IMR-90 (cell line): ENCODE data around the gene CKB. TPM values are rescaled to one million over a fixed set of nuclear protein-coding genes. Genes with fewer than 3 reads are reported as not detected.

Experiments used
- ATAC-seq: fragments of 200-7000 bp; cut with Tn5 transposase; 2 replicates; pipeline ENCODE4 v1.9.1; 2020; ENCODE audit warnings: low read depth, mild to moderate bottlenecking, moderate library complexity
- BruUV-seq: library from RNA; stranded (reverse); fragments of 400-500 nt; replicated peaks from 2 replicates; lab custom pipeline; 2021; lab: Mats Ljungman, UMichigan
- CTCF ChIA-PET: fragments of 300-600 bp; formaldehyde crosslinking; extraction: SDS; loops from one replicate; lab custom pipeline; 2021; ENCODE audit warnings: antibody characterized with exemption; lab: Yijun Ruan, JAX
- POLR2A ChIA-PET: fragments of 300-600 bp; sonication (Branson Sonifier 250); formaldehyde crosslinking; loops from one replicate; lab custom pipeline; 2022; ENCODE audit warnings: antibody characterized with exemption; ENCODE audit not compliant: unreplicated experiment; lab: Charles Lee
- DNase-seq: peaks from one replicate; pipeline ENCODE4 v3.0.0; 2013
- H2AFZ ChIP-seq: replicated peaks from 2 replicates; pipeline ENCODE3; 2013; ENCODE audit warnings: low read length, mild to moderate bottlenecking; ENCODE audit not compliant: poor library complexity
- H2AK5ac ChIP-seq: 2 replicates; pipeline ENCODE4 v1.6.1; 2013; ENCODE audit warnings: low read depth, low read length, inconsistent platforms
- H2AK9ac ChIP-seq: replicated peaks from 2 replicates; pipeline ENCODE3; 2013; ENCODE audit warnings: mild to moderate bottlenecking, low read depth, low read length, moderate library complexity; ENCODE audit not compliant: poor library complexity
- H2BK120ac ChIP-seq: 2 replicates; pipeline ENCODE4 v1.6.1; 2013; ENCODE audit warnings: low read depth, low read length, inconsistent platforms
- H2BK15ac ChIP-seq: 3 replicates; pipeline ENCODE4 v1.6.1; 2013; ENCODE audit warnings: low read depth, low read length, inconsistent platforms
- H2BK20ac ChIP-seq: 2 replicates; pipeline ENCODE4 v1.6.1; 2013; ENCODE audit warnings: low read depth, mild to moderate bottlenecking, inconsistent platforms, low read length, moderate library complexity
- H2BK5ac ChIP-seq: 2 replicates; pipeline ENCODE4 v1.6.1; 2013; ENCODE audit warnings: mild to moderate bottlenecking, low read depth, low read length, inconsistent platforms; ENCODE audit not compliant: poor library complexity, severe bottlenecking
- H3K14ac ChIP-seq: replicated peaks from 2 replicates; pipeline ENCODE4 v1.6.1; 2013; ENCODE audit warnings: low read depth, low read length, inconsistent platforms
- H3K18ac ChIP-seq: 2 replicates; pipeline ENCODE4 v1.6.1; 2013; ENCODE audit warnings: low read depth, low read length, control low read depth
- H3K23ac ChIP-seq: 2 replicates; pipeline ENCODE4 v1.6.1; 2013; ENCODE audit warnings: low read depth, low read length, inconsistent platforms
- H3K27ac ChIP-seq: 2 replicates; pipeline ENCODE4 v1.5.1; 2013; ENCODE audit warnings: mild to moderate bottlenecking, control low read depth, low read length; ENCODE audit not compliant: insufficient read depth
- H3K27me3 ChIP-seq: 2 replicates; pipeline ENCODE4 v1.6.1; 2013; ENCODE audit warnings: low read length; ENCODE audit not compliant: control insufficient read depth, insufficient read depth
- H3K36me3 ChIP-seq: 2 replicates; pipeline ENCODE4 v1.6.1; 2013; ENCODE audit warnings: low read length, mixed read lengths; ENCODE audit not compliant: control insufficient read depth, insufficient read depth
- H3K4ac ChIP-seq: 2 replicates; pipeline ENCODE4 v1.6.1; 2013; ENCODE audit warnings: low read depth, low read length, inconsistent platforms
- H3K4me1 ChIP-seq: 2 replicates; pipeline ENCODE4 v1.6.1; 2013; ENCODE audit warnings: low read length, mixed read lengths; ENCODE audit not compliant: control insufficient read depth, insufficient read depth
- H3K4me2 ChIP-seq: 2 replicates; pipeline ENCODE4 v1.6.1; 2013; ENCODE audit warnings: low read depth, mild to moderate bottlenecking, control low read depth, low read length, moderate library complexity
- H3K4me3 ChIP-seq: 2 replicates; pipeline ENCODE4 v1.5.1; 2013; ENCODE audit warnings: low read depth, mild to moderate bottlenecking, control low read depth, low read length, moderate library complexity; ENCODE audit not compliant: insufficient read depth
- H3K56ac ChIP-seq: 2 replicates; pipeline ENCODE4 v1.6.1; 2013; ENCODE audit warnings: low read length, inconsistent platforms; ENCODE audit not compliant: insufficient read depth; ENCODE audit errors: extremely low read depth
- H3K79me1 ChIP-seq, 2 experiments: 2 replicates each; pipeline ENCODE4 v1.6.1; 2013; ENCODE audit warnings: low read length in 2 of 2, inconsistent platforms in 1 of 2, low read depth in 1 of 2
- H3K9ac ChIP-seq: 2 replicates; pipeline ENCODE4 v1.6.1; 2013; ENCODE audit warnings: low read depth, low read length, control low read depth
- H3K9me1 ChIP-seq: 2 replicates; pipeline ENCODE4 v1.6.1; 2013; ENCODE audit warnings: low read length, inconsistent platforms; ENCODE audit not compliant: insufficient read depth
- H3K9me3 ChIP-seq: 2 replicates; pipeline ENCODE4 v1.6.1; 2013; ENCODE audit warnings: low read length; ENCODE audit not compliant: control insufficient read depth, insufficient read depth
- H4K20me1 ChIP-seq: 2 replicates; pipeline ENCODE4 v1.6.1; 2013; ENCODE audit warnings: low read length, inconsistent platforms; ENCODE audit not compliant: insufficient read depth
- H4K5ac ChIP-seq: 2 replicates; pipeline ENCODE4 v1.6.1; 2013; ENCODE audit warnings: mild to moderate bottlenecking, low read depth, low read length, control low read depth
- H4K8ac ChIP-seq, 2 experiments: 2 replicates each; pipeline ENCODE4 v1.6.1; 2013; ENCODE audit warnings: low read depth in 2 of 2, low read length in 2 of 2, control low read depth in 1 of 2, inconsistent platforms in 1 of 2
- H4K91ac ChIP-seq: 2 replicates; pipeline ENCODE4 v1.6.1; 2013; ENCODE audit warnings: low read depth, low read length, inconsistent platforms; ENCODE audit not compliant: insufficient read depth
- BHLHE40 ChIP-seq: fragments of 150-350 bp; IDR thresholded peaks from 2 replicates; pipeline ENCODE4 v1.6.1; 2016; ENCODE audit warnings: mild to moderate bottlenecking, low read depth, low read length
- CEBPB ChIP-seq: IDR thresholded peaks from 2 replicates; pipeline ENCODE4 v1.6.1; 2012; ENCODE audit warnings: low read depth, low read length, improper control_type of control experiment
- CHD1 ChIP-seq: IDR thresholded peaks from 2 replicates; pipeline ENCODE4 v1.6.1; 2012; ENCODE audit warnings: low read depth, low read length, improper control_type of control experiment
- MAZ ChIP-seq: IDR thresholded peaks from 2 replicates; pipeline ENCODE4 v1.6.1; 2012; ENCODE audit warnings: low read depth, mild to moderate bottlenecking, low read length, improper control_type of control experiment, moderate library complexity, borderline replicate concordance
- NFE2L2 ChIP-seq: fragments of 150-350 bp; IDR thresholded peaks from 2 replicates; pipeline ENCODE4 v1.6.1; 2016; ENCODE audit warnings: low read depth, mild to moderate bottlenecking, low read length
- POLR2A ChIP-seq: IDR thresholded peaks from 2 replicates; pipeline ENCODE4 v1.6.1; 2012; ENCODE audit warnings: mild to moderate bottlenecking, low read depth, low read length
- RAD21 ChIP-seq: IDR thresholded peaks from 2 replicates; pipeline ENCODE4 v1.6.1; 2012; ENCODE audit warnings: low read length, improper control_type of control experiment
- RCOR1 ChIP-seq: IDR thresholded peaks from 2 replicates; pipeline ENCODE4 v1.6.1; 2012; ENCODE audit warnings: mild to moderate bottlenecking, low read length, improper control_type of control experiment; ENCODE audit not compliant: insufficient replicate concordance
- RFX5 ChIP-seq: IDR thresholded peaks from 2 replicates; pipeline ENCODE4 v1.8.0; 2012; ENCODE audit warnings: low read depth, mild to moderate bottlenecking, low read length, moderate library complexity
- SMC3 ChIP-seq: fragments of 150-350 bp; IDR thresholded peaks from 2 replicates; pipeline ENCODE4 v1.6.1; 2016; ENCODE audit warnings: low read depth, mild to moderate bottlenecking, antibody characterized with exemption, low read length, moderate library complexity
- WGBS, 2 experiments: methylation state at CpG; one replicate each; pipeline versions ENCODE4 v1.1.5 to v1.1.7; 2013; ENCODE audit warnings: missing lambda C conversion rate in 2 of 2; ENCODE audit not compliant: insufficient read length in 1 of 2; ENCODE audit errors: extremely low coverage in 2 of 2; 5-methylcytosine and 5-hydroxymethylcytosine counted together
- dilution Hi-C: fragments of 300-500 bp; cut with HindIII; formaldehyde crosslinking; loops from one replicate; pipeline ENCODE4 v1.14.3; 2018; ENCODE audit warnings: low sequenced_read_pairs; ENCODE audit not compliant: unreplicated experiment
- in situ Hi-C: fragments of 300-500 bp; cut with MboI; formaldehyde crosslinking; loops from 3 replicates; pipeline ENCODE4 v1.14.3; 2019; ENCODE audit warnings: low sequenced_read_pairs, inconsistent platforms, mixed read lengths
- intact Hi-C: fragments of 100-400 bp; cut with micrococcal nuclease; formaldehyde crosslinking; loops from 2 replicates; pipeline ENCODE4 v1.10.0; 2022
- polyA plus RNA-seq, 3 experiments: library from polyadenylated mRNA; depleted of rRNA; stranded (reverse); fragments of >200 nt; gene quantifications; 2 replicates each; pipeline ENCODE4 v1.2.3, GENCODE V29; 2012; ENCODE audit warnings: low replicate concordance in 1 of 3
- total RNA-seq: library from RNA; depleted of rRNA; stranded (reverse); fragments of >200 nt; gene quantifications from 2 replicates; pipeline ENCODE4 v1.2.3, GENCODE V29; 2012
- TF ChIP-seq, protein P1 (sequence below): conservative IDR thresholded peaks from 2 replicates; pipeline ENCODE4 v1.5.1; 2012; ENCODE audit warnings: mild to moderate bottlenecking, low read depth, low read length, improper control_type of control experiment

The CKB gene
- total and polyA plus RNA-seq, 2 of the 4 experiments (the other 2 are of a cell fraction) = 17.7 to 82.6 TPM

- H3K9ac ChIP-seq = no peak overlapping the region
- peaks cover 0 to 7% of the 10 kb centered on the region in 2 experiments; a peak in 1 of 4 replicates for H3K79me1 ChIP-seq
- peak; percentile 45 for ATAC-seq
- H2BK5ac ChIP-seq = no peak overlapping the region
- H3K9me3 ChIP-seq = no peaks in the 10 kb centered on the region
- H2AFZ ChIP-seq = peak overlapping the region; percentile 71
- H4K5ac ChIP-seq = no peak overlapping the region
- DNase-seq = peak; percentile 29
- peaks cover 12% of the 10 kb centered on the region for H3K27me3 ChIP-seq
- no peak overlapping the region for H4K91ac ChIP-seq
- H2BK15ac ChIP-seq = no peak overlapping the region
- H3K56ac ChIP-seq = no peak overlapping the region
- no peak overlapping the region for H3K4me3 ChIP-seq
- no peak overlapping the region for H3K23ac ChIP-seq
- H2BK120ac ChIP-seq = no peak overlapping the region
- 0 out of 4 replicates have a peak overlapping the region, but pooled peaks of 1 of the 2 experiments have one; percentile 24 for H4K8ac ChIP-seq
- no peak overlapping the region for H3K14ac ChIP-seq
- TF ChIP-seq MAZ (peak; percentile 54; the same call in 1 of the 2 replicates), RFX5 (no peak), RAD21 (peak; percentile 69), RCOR1 (no peak), CHD1 (no peak), CEBPB (no peak), POLR2A (0 out of 2 replicates have a peak, but pooled peaks have one; percentile 36), BHLHE40 (no peak), NFE2L2 (no peak), SMC3 (peak; percentile 64)
- TF ChIP-seq, protein P1, sequence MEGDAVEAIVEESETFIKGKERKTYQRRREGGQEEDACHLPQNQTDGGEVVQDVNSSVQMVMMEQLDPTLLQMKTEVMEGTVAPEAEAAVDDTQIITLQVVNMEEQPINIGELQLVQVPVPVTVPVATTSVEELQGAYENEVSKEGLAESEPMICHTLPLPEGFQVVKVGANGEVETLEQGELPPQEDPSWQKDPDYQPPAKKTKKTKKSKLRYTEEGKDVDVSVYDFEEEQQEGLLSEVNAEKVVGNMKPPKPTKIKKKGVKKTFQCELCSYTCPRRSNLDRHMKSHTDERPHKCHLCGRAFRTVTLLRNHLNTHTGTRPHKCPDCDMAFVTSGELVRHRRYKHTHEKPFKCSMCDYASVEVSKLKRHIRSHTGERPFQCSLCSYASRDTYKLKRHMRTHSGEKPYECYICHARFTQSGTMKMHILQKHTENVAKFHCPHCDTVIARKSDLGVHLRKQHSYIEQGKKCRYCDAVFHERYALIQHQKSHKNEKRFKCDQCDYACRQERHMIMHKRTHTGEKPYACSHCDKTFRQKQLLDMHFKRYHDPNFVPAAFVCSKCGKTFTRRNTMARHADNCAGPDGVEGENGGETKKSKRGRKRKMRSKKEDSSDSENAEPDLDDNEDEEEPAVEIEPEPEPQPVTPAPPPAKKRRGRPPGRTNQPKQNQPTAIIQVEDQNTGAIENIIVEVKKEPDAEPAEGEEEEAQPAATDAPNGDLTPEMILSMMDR = peak; percentile 76
- in situ Hi-C loops = no loop called here
- H2AK9ac ChIP-seq = peak overlapping the region; percentile 60
- ChIA-PET CTCF (interaction anchor here (0.5 to 1.5 kb wide), 7 partner anchors 10 to 149 kb away, joined by 3 to 7 read pairs (median 3); partner anchors contain the start of gene TRMT61A), POLR2A (no interaction called here)
- H2AK5ac ChIP-seq = peak overlapping the region; percentile 30; the same call in 1 of the 2 replicates
- no peak overlapping the region for H3K27ac ChIP-seq
- H3K18ac ChIP-seq = no peak overlapping the region
- BruUV-seq = no TSS peak
- no peaks in the 10 kb centered on the region for H3K9me1 ChIP-seq
- WGBS, 2 experiments = no CpG with 5 or more reads among the region's 9 CpGs
- intact Hi-C loops = loop anchor here (1.0 kb wide), 1 partner anchor 28 kb away; no protein-coding TSS in a partner anchor
- H3K4me1 ChIP-seq = peaks cover 18% of the 10 kb centered on the region
- H3K4ac ChIP-seq = no peak overlapping the region
- H3K36me3 ChIP-seq = peaks cover 2% of the 10 kb centered on the region; the same call in 1 of the 2 replicates
- dilution Hi-C loops = no loop called here
- no peak overlapping the region for H2BK20ac ChIP-seq
- no peak overlapping the region for H3K4me2 ChIP-seq
- peaks cover 12% of the 10 kb centered on the region for H4K20me1 ChIP-seq
These were observed 4.1 kb downstream of the CKB start for GRCh38 chr14:103518422-103519042.
